Breast epithelium (tissue), 4 donors: Measurements from ENCODE around the gene UBXN2A. TPM values are rescaled to one million over a fixed set of nuclear protein-coding genes. Genes with fewer than 3 reads are reported as not detected.

Source experiments
- DNase-seq, 2 donors: peaks; one replicate each; pipeline ENCODE4 v3.0.0-alpha.2; 2019; ENCODE audit warnings: low spot score in 2 of 2
- H3K27ac ChIP-seq, 2 donors: fragments of 200-600 bp; sonication (generic) in 1 of 2; one replicate each; pipeline ENCODE4 v1.5.1; 2016 to 2019; ENCODE audit warnings: mild to moderate bottlenecking in 1 of 2
- H3K27me3 ChIP-seq, 2 donors: fragments of 200-600 bp; sonication (generic) in 1 of 2; one replicate each; pipeline versions ENCODE4 v1.5.1 to v1.6.0; 2017 to 2019; ENCODE audit warnings: control low read depth in 1 of 2, mild to moderate bottlenecking in 1 of 2
- H3K36me3 ChIP-seq: fragments of 200-600 bp; one replicate; pipeline ENCODE4 v1.5.1; 2019
- H3K4me1 ChIP-seq, 2 donors: fragments of 200-600 bp; sonication (generic); one replicate each; pipeline ENCODE4 v1.5.1; 2016 to 2019; ENCODE audit warnings: control low read depth in 1 of 2
- H3K4me3 ChIP-seq, 3 donors: fragments of 200-600 bp; sonication (generic); 1 replicate in 2 of 3; 2 replicates in 1 of 3; pipeline ENCODE4 v1.5.1; 2016 to 2019; ENCODE audit warnings: mild to moderate bottlenecking in 3 of 3, moderate library complexity in 2 of 3
- H3K9me3 ChIP-seq, 2 donors: fragments of 200-600 bp; sonication (generic) in 1 of 2; one replicate each; pipeline ENCODE4 v1.5.1; 2016 to 2019; ENCODE audit warnings: control low read depth in 1 of 2
- CTCF ChIP-seq, 3 donors: fragments of 450-650 bp; IDR thresholded peaks; one replicate each; pipeline ENCODE4 v1.5.1; 2016 to 2017; ENCODE audit warnings: antibody characterized with exemption in 3 of 3, mild to moderate bottlenecking in 3 of 3, moderate library complexity in 3 of 3
- POLR2A ChIP-seq: fragments of 450-650 bp; IDR thresholded peaks from one replicate; pipeline ENCODE4 v1.6.1; 2016; ENCODE audit warnings: antibody characterized with exemption, mild to moderate bottlenecking, moderate library complexity
- POLR2AphosphoS5 ChIP-seq, 3 donors: sonication (generic); formaldehyde crosslinking; IDR thresholded peaks; one replicate each; pipeline ENCODE4 v1.6.1; 2017; ENCODE audit warnings: antibody characterized with exemption in 3 of 3
- intact Hi-C: fragments of 100-400 bp; cut with DNase I; formaldehyde crosslinking; loops from one replicate; pipeline ENCODE4 v1.15.1; 2023; ENCODE audit warnings: low total_unique reads
- total RNA-seq, 3 donors: library from RNA; depleted of rRNA; stranded (reverse); fragments of >200 nt; gene quantifications; one replicate each; pipeline ENCODE4 v1.1.0, GENCODE V29; 2016

UBXN2A gene
- total RNA-seq, result 10 to 100 TPM; 13.0 to 22.0 (median 16.4) TPM

- Histone ChIP-seq H3K9me3 (no peaks in the 10 kb centered on the region), H3K4me3 (peak within 1 kb of the TSS; percentile 70 to 94 (median 92)), H3K4me1 (no peaks in the 10 kb centered on the region), H3K27ac (peak within 1 kb of the TSS; percentile 96 to 98), H3K36me3 (no peaks in the 10 kb centered on the region), H3K27me3 (no peaks in the 10 kb centered on the region)
- peak; percentile 63 to 67 for DNase-seq
- intact Hi-C loops, result no loop called here
- TF ChIP-seq POLR2A (no peak), POLR2AphosphoS5 (IDR thresholded peaks at IDR 0.05) (peak; percentile 15 to 54 (median 25))
These were observed at the start of gene UBXN2A for GRCh38 chr2:23939987-23940717. Gene UBXN2A (plus strand): TSS chr2:23940463. CDS start chr2:23958315, 17,852 bp downstream.

GRCh38 chr2:23900133-23900532 is 40.1 kb upstream of the UBXN2A start:
- H3K9me3 ChIP-seq, result no peaks in the 10 kb centered on the region
- peak overlapping the region; percentile 56 to 61 for H3K27ac ChIP-seq

GRCh38 chr2:23900541-23901322 is 39.5 kb upstream of the UBXN2A start:
- Histone ChIP-seq H3K27me3 (no peaks in the 10 kb centered on the region), H3K9me3 (no peaks in the 10 kb centered on the region), H3K4me1 (no peaks in the 10 kb centered on the region), H3K27ac (peak overlapping the region; percentile 56 to 61), H3K36me3 (no peaks in the 10 kb centered on the region), H3K4me3 (no peak overlapping the region)
- DNase-seq, result no peak
- TF ChIP-seq POLR2AphosphoS5 (IDR thresholded peaks at IDR 0.05) (no peak), CTCF (IDR thresholded peaks at IDR 0.05) (no peak), POLR2A (no peak)
- intact Hi-C loops, result no loop called here

More at GRCh38 chr2:23900133-23900532, 40.1 kb upstream of the UBXN2A start:
- no peak for DNase-seq
- H3K4me1 ChIP-seq, result no peaks in the 10 kb centered on the region
- no peak overlapping the region for H3K4me3 ChIP-seq
- TF ChIP-seq CTCF (IDR thresholded peaks at IDR 0.05) (no peak), POLR2A (no peak), POLR2AphosphoS5 (IDR thresholded peaks at IDR 0.05) (no peak)
- H3K36me3 ChIP-seq, result no peaks in the 10 kb centered on the region
- intact Hi-C loops, result no loop called here
- H3K27me3 ChIP-seq, result no peaks in the 10 kb centered on the region

- no peak overlapping the region for H3K4me3 ChIP-seq
- no peaks in the 10 kb centered on the region for H3K36me3 ChIP-seq
- H3K9me3 ChIP-seq, result no peaks in the 10 kb centered on the region
- H3K27me3 ChIP-seq, result no peaks in the 10 kb centered on the region
- no peak overlapping the region for H3K27ac ChIP-seq
- intact Hi-C loops, result no loop called here
- TF ChIP-seq POLR2A (no peak), CTCF (IDR thresholded peaks at IDR 0.05) (no peak), POLR2AphosphoS5 (IDR thresholded peaks at IDR 0.05) (no peak)
- no peaks in the 10 kb centered on the region for H3K4me1 ChIP-seq
- no peak for DNase-seq
These were observed 38.1 kb upstream of the UBXN2A start for GRCh38 chr2:23901966-23902846.

- intact Hi-C loops, result no loop called here
- Histone ChIP-seq H3K27me3 (no peaks in the 10 kb centered on the region), H3K4me1 (no peaks in the 10 kb centered on the region), H3K9me3 (no peaks in the 10 kb centered on the region), H3K36me3 (no peaks in the 10 kb centered on the region), H3K27ac (no peak overlapping the region), H3K4me3 (no peak overlapping the region)
- DNase-seq, result no peak
- TF ChIP-seq POLR2AphosphoS5 (IDR thresholded peaks at IDR 0.05) (no peak), CTCF (IDR thresholded peaks at IDR 0.05) (no peak), POLR2A (no peak)
These were observed 37.2 kb upstream of the UBXN2A start for GRCh38 chr2:23903034-23903433.
